H1 (cell line): ENCODE measurements around the gene AZGP1. TPM values are rescaled to one million over a fixed set of nuclear protein-coding genes. Genes with fewer than 3 reads are reported as not detected.

ENCODE experiments used
- CTCF ChIA-PET: fragments of 300-600 bp; sonication (Branson Sonifier 250); formaldehyde crosslinking; loops from one replicate; lab custom pipeline; 2021; ENCODE audit not compliant: partially characterized antibody; lab: Charles Lee
- POLR2A ChIA-PET: fragments of 300-600 bp; sonication (Branson Sonifier 250); formaldehyde crosslinking; loops from one replicate; lab custom pipeline; 2021; ENCODE audit warnings: inconsistent platforms; ENCODE audit not compliant: partially characterized antibody; lab: Charles Lee
- DNase-seq, 2 experiments: peaks; one replicate each; pipeline versions ENCODE4 v3.0.0 to v3.0.0-alpha.2; 2010 to 2022; ENCODE audit warnings: low spot score in 2 of 2, low read depth in 1 of 2, mixed read lengths in 1 of 2
- FAIRE-seq: peaks from 2 replicates; lab custom pipeline; 2011; peaks lifted over from hg19 to GRCh38; lab: Jason Lieb, UNC
- H2AFZ ChIP-seq: 2 replicates; pipeline ENCODE4 v1.8.1; 2012; ENCODE audit warnings: low read length, inconsistent platforms
- H2AK5ac ChIP-seq: 2 replicates; pipeline ENCODE4 v1.6.1; 2013; ENCODE audit warnings: low read depth, low read length
- H2BK120ac ChIP-seq: replicated peaks from 2 replicates; pipeline ENCODE3; 2013; ENCODE audit warnings: low read depth, low read length, inconsistent platforms
- H2BK12ac ChIP-seq: 2 replicates; pipeline ENCODE4 v1.6.1; 2013; ENCODE audit warnings: low read depth, low read length
- H2BK15ac ChIP-seq: 2 replicates; pipeline ENCODE4 v1.6.1; 2013; ENCODE audit warnings: low read length
- H2BK20ac ChIP-seq: 2 replicates; pipeline ENCODE4 v1.6.1; 2013; ENCODE audit warnings: low read length
- H2BK5ac ChIP-seq: 2 replicates; pipeline ENCODE4 v1.6.1; 2013; ENCODE audit warnings: low read depth, low read length
- H3K14ac ChIP-seq: 2 replicates; pipeline ENCODE4 v1.6.1; 2013; ENCODE audit warnings: inconsistent platforms; ENCODE audit not compliant: insufficient read length
- H3K18ac ChIP-seq: 2 replicates; pipeline ENCODE4 v1.6.1; 2013; ENCODE audit warnings: low read length; ENCODE audit errors: extremely low read depth
- H3K23ac ChIP-seq: 2 replicates; pipeline ENCODE4 v1.6.1; 2013; ENCODE audit warnings: inconsistent platforms; ENCODE audit not compliant: insufficient read length
- H3K23me2 ChIP-seq: 2 replicates; pipeline ENCODE4 v1.6.1; 2013; ENCODE audit warnings: low read depth, low read length
- H3K27ac ChIP-seq: 2 replicates; pipeline ENCODE4 v1.6.1; 2011; ENCODE audit warnings: low read depth, low read length, inconsistent platforms
- H3K27me3 ChIP-seq, 4 experiments: replicated peaks in 1 of 4; 1 replicate in 1 of 4; 2 replicates in 3 of 4; pipeline versions ENCODE4 v1.6.1 to v1.8.1; 2011 to 2013; ENCODE audit warnings: low read length in 3 of 4, mild to moderate bottlenecking in 3 of 4, inconsistent platforms in 2 of 4, mixed read lengths in 2 of 4, moderate library complexity in 1 of 4; ENCODE audit not compliant: control insufficient read depth in 3 of 4, insufficient read depth in 3 of 4; ENCODE audit errors: extremely low read depth in 1 of 4
- H3K36me3 ChIP-seq, 4 experiments: 2 replicates each; pipeline versions ENCODE4 v1.6.1 to v1.8.1; 2011 to 2013; ENCODE audit warnings: mild to moderate bottlenecking in 4 of 4, low read length in 3 of 4, moderate library complexity in 2 of 4, control low read depth in 1 of 4, inconsistent platforms in 1 of 4; ENCODE audit not compliant: insufficient read depth in 4 of 4, control insufficient read depth in 2 of 4
- H3K4ac ChIP-seq: replicated peaks from 2 replicates; pipeline ENCODE3; 2013; ENCODE audit warnings: low read length, low read depth, mixed read lengths, inconsistent platforms; ENCODE audit not compliant: insufficient read length
- H3K4me1 ChIP-seq, 4 experiments: replicated peaks in 1 of 4; 1 replicate in 1 of 4; 2 replicates in 3 of 4; pipeline versions ENCODE4 v1.6.1 to v1.8.1; 2011 to 2013; ENCODE audit warnings: low read length in 3 of 4, inconsistent platforms in 2 of 4, mixed read lengths in 1 of 4; ENCODE audit not compliant: insufficient read depth in 4 of 4, control insufficient read depth in 3 of 4
- H3K4me2 ChIP-seq, 2 experiments: 2 replicates each; pipeline versions ENCODE4 v1.6.1 to v1.8.1; 2011 to 2013; ENCODE audit warnings: low read depth in 2 of 2, low read length in 2 of 2, control low read depth in 1 of 2, inconsistent platforms in 1 of 2, mild to moderate bottlenecking in 1 of 2; ENCODE audit not compliant: insufficient read depth in 1 of 2
- H3K4me3 ChIP-seq, 4 experiments: fragments of 200-600, 300-600 bp in 1 of 4; sonication (generic), shearing (Covaris generic), sonication (Bioruptor Twin) in 1 of 4; 2 replicates each; pipeline versions ENCODE4 v1.5.1 to v1.8.1; 2011 to 2016; ENCODE audit warnings: low read length in 4 of 4, low read depth in 3 of 4, control low read depth in 2 of 4, inconsistent platforms in 2 of 4, mild to moderate bottlenecking in 2 of 4, mixed read lengths in 1 of 4, moderate library complexity in 1 of 4; ENCODE audit not compliant: insufficient read depth in 2 of 4; ENCODE audit errors: extremely low read depth in 1 of 4
- H3K56ac ChIP-seq: replicated peaks from 2 replicates; pipeline ENCODE3; 2013; ENCODE audit warnings: low read depth, mild to moderate bottlenecking, mixed read lengths, low read length, inconsistent platforms; ENCODE audit not compliant: insufficient read length
- H3K79me1 ChIP-seq: 2 replicates; pipeline ENCODE4 v1.6.1; 2013; ENCODE audit warnings: low read depth, low read length, control low read depth
- H3K79me2 ChIP-seq, 2 experiments: 2 replicates each; pipeline versions ENCODE4 v1.6.1 to v1.8.1; 2012 to 2013; ENCODE audit warnings: low read length in 2 of 2, mild to moderate bottlenecking in 2 of 2, inconsistent platforms in 1 of 2; ENCODE audit not compliant: insufficient read depth in 2 of 2, control insufficient read depth in 1 of 2
- H3K9ac ChIP-seq, 4 experiments: replicated peaks in 1 of 4; 1 replicate in 1 of 4; 2 replicates in 3 of 4; pipeline versions ENCODE4 v1.6.1 to v1.8.1; 2011 to 2013; ENCODE audit warnings: low read depth in 3 of 4, low read length in 3 of 4, control low read depth in 2 of 4, mild to moderate bottlenecking in 2 of 4, moderate library complexity in 2 of 4, inconsistent platforms in 1 of 4; ENCODE audit errors: extremely low read depth in 1 of 4
- H3K9me3 ChIP-seq, 2 experiments: 2 replicates each; pipeline versions ENCODE4 v1.6.1 to v1.8.1; 2012 to 2013; ENCODE audit warnings: mild to moderate bottlenecking in 2 of 2, moderate library complexity in 2 of 2, control low read depth in 1 of 2, inconsistent platforms in 1 of 2, low read depth in 1 of 2, low read length in 1 of 2, mixed read lengths in 1 of 2; ENCODE audit not compliant: insufficient read depth in 2 of 2
- H4K20me1 ChIP-seq, 2 experiments: replicated peaks in 1 of 2; 2 replicates each; pipeline versions ENCODE3 to v1.8.1; 2011 to 2013; ENCODE audit warnings: inconsistent platforms in 2 of 2, low read length in 2 of 2, mild to moderate bottlenecking in 1 of 2; ENCODE audit not compliant: insufficient read depth in 2 of 2, control insufficient read depth in 1 of 2
- H4K5ac ChIP-seq: 2 replicates; pipeline ENCODE4 v1.6.1; 2013; ENCODE audit warnings: low read length, low read depth, mixed read lengths, inconsistent platforms; ENCODE audit not compliant: insufficient read length
- H4K8ac ChIP-seq: 2 replicates; pipeline ENCODE4 v1.8.0; 2013; ENCODE audit warnings: mild to moderate bottlenecking, moderate library complexity, low read length, inconsistent platforms; ENCODE audit not compliant: insufficient read depth; ENCODE audit errors: extremely low read depth
- H4K91ac ChIP-seq: replicated peaks from 2 replicates; pipeline ENCODE3; 2013; ENCODE audit warnings: low read length, mixed read lengths, inconsistent platforms; ENCODE audit not compliant: insufficient read length
- BCL11A ChIP-seq, 2 experiments: IDR thresholded peaks; one replicate each; pipeline ENCODE4 v1.6.1; 2011; ENCODE audit warnings: low read depth in 2 of 2, low read length in 2 of 2, mild to moderate bottlenecking in 2 of 2
- GTF2F1 ChIP-seq: IDR thresholded peaks from 2 replicates; pipeline ENCODE4 v1.6.1; 2012; ENCODE audit warnings: low read depth, low read length, improper control_type of control experiment, borderline replicate concordance
- JUN ChIP-seq: IDR thresholded peaks from 2 replicates; pipeline ENCODE4 v1.6.1; 2011; ENCODE audit warnings: low read depth, mild to moderate bottlenecking, improper control_type of control experiment, low read length
- NRF1 ChIP-seq: IDR thresholded peaks from 2 replicates; pipeline ENCODE4 v1.6.1; 2011; ENCODE audit warnings: mild to moderate bottlenecking, low read depth, low read length, improper control_type of control experiment
- SP1 ChIP-seq: IDR thresholded peaks from 2 replicates; pipeline ENCODE4 v1.6.1; 2011; ENCODE audit warnings: low read depth, low read length
- TAF1 ChIP-seq: IDR thresholded peaks from 2 replicates; pipeline ENCODE4 v1.6.1; 2011; ENCODE audit warnings: mild to moderate bottlenecking, low read depth, low read length
- WGBS, 2 experiments: shearing (Covaris generic) in 1 of 2; methylation state at CpG; one replicate each; pipeline versions ENCODE4 v1.1.6 to v1.1.7; 2013 to 2015; ENCODE audit warnings: low lambda C conversion rate in 2 of 2, mixed read lengths in 2 of 2, inconsistent platforms in 1 of 2, low coverage in 1 of 2, missing lambda C conversion rate in 1 of 2; ENCODE audit not compliant: insufficient replicate concordance in 2 of 2, insufficient coverage in 1 of 2, insufficient read length in 1 of 2; ENCODE audit errors: extremely low coverage in 1 of 2, missing lambda C conversion rate in 1 of 2; 5-methylcytosine and 5-hydroxymethylcytosine counted together
- polyA plus RNA-seq, 7 experiments: library from polyadenylated mRNA; depleted of rRNA in 3 of 7; stranded (reverse) in 5 of 7; unstranded in 2 of 7; fragments of >200 nt in 5 of 7; fragments of 200-250 nt in 2 of 7; gene quantifications; 1 replicate in 5 of 7; 2 replicates in 1 of 7; 4 replicates in 1 of 7; pipeline versions ENCODE4 v1.2.1 to v1.2.3, GENCODE V29; 2011 to 2013; ENCODE audit warnings: missing spikeins in 2 of 7, mixed read lengths in 2 of 7
- total RNA-seq: library from RNA; stranded (reverse); fragmentation: NEBNext Ultra II Directional; extraction: Animal tissue kit (Norgen Biotek cat#: 25700); gene quantifications from 2 replicates; pipeline ENCODE4 v1.2.1, GENCODE V29; 2021

The AZGP1 gene
- total and polyA plus RNA-seq, 2 of the 8 experiments (the other 6 are each of a cell fraction or from before 2014, with no cell fraction given), result 0.52 to 0.68 TPM

DNA sequence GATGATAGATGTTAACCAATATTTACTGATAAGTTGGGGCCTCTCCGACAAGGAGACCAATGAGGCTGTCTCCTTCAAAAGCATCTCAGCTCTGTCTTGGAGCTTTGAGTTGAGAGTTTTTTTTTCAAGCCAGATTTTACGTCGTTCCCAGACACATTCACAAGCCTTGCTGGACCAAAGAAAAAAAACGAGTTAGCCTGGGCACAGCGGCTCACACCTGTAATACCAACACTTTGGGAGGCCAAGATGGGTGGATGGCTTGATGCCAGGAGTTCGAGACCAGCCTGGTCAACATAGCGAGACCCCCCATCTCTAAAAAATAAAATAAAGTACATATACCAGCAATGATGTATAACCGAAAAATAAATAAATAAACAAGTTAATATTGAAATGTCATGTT is 19.0 kb upstream of the AZGP1 start:
- no peaks in the 10 kb centered on the region for H3K36me3 ChIP-seq

More for the DNA sequence above, 19.0 kb upstream of the AZGP1 start:
- H3K4me2 ChIP-seq, result no peak overlapping the region
- no peak overlapping the region for H4K5ac ChIP-seq
- no peak overlapping the region for H3K4me3 ChIP-seq
- no peaks in the 10 kb centered on the region; a peak in 2 of 7 replicates for H3K27me3 ChIP-seq
- no peak overlapping the region for H4K8ac ChIP-seq
- H3K79me1 ChIP-seq, result no peaks in the 10 kb centered on the region
- H3K79me2 ChIP-seq, result no peaks in the 10 kb centered on the region
- POLR2A ChIA-PET, result interaction anchor here (0.9 to 2.5 kb wide), 2 partner anchors 58 to 80 kb away, joined by 3 to 7 read pairs; no protein-coding TSS in a partner anchor
- FAIRE-seq, result no peak
- no peak overlapping the region for H3K4ac ChIP-seq
- H2BK5ac ChIP-seq, result 0 out of 2 replicates have a peak overlapping the region, but pooled peaks have one; percentile 71
- H2AFZ ChIP-seq, result 0 out of 2 replicates have a peak overlapping the region, but pooled peaks have one; percentile 21
- H3K23me2 ChIP-seq, result peaks cover 2% of the 10 kb centered on the region; the same call in 1 of the 2 replicates
- TF ChIP-seq SP1 (no peak), GTF2F1 (no peak), NRF1 (no peak), JUN (no peak), BCL11A (IDR thresholded peaks at IDR 0.05; ENCODE audit: low read depth in 2 of 2, low read length in 2 of 2) (no peak), TAF1 (no peak)
- TF ChIP-seq, all 59 proteins: peak for 0
- Histone ChIP-seq H3K23ac (no peak overlapping the region), H4K91ac (no peak overlapping the region), H2BK20ac (no peak overlapping the region), H3K9me3 (no peaks in the 10 kb centered on the region), H3K4me1 (peaks cover 0 to 7% (median 4%) of the 10 kb centered on the region in 4 experiments; a peak in 5 of 7 replicates), H3K18ac (no peak overlapping the region), H2AK5ac (no peak overlapping the region), H2BK15ac (no peak overlapping the region), H4K20me1 (no peaks in the 10 kb centered on the region), H2BK12ac (0 out of 2 replicates have a peak overlapping the region, but pooled peaks have one; percentile 23), H3K14ac (no peak overlapping the region), H3K27ac (no peak overlapping the region), H2BK120ac (no peak overlapping the region), H3K56ac (no peak overlapping the region), H3K9ac (no peak overlapping the region)
- CTCF ChIA-PET, result interaction anchor here (0.9 to 12.1 kb wide), 15 partner anchors 8 to 363 kb away, joined by 3 to 241 read pairs (median 6); partner anchors contain the start of genes AZGP1, TRIM4 and ZKSCAN1
- DNase-seq, result no peak
- 87% methylated on average over 8 of the region's 8 CpGs; no CpG with 5 or more reads in 1 of the 2 experiments for WGBS, 2 experiments
